Panc1 (cell line): Measurements from ENCODE around the gene ZNF513. TPM values are rescaled to one million over a fixed set of nuclear protein-coding genes. Genes with fewer than 3 reads are reported as not detected.

ENCODE experiments used
- ATAC-seq: fragments of 200-7000 bp; cut with Tn5 transposase; 2 replicates; pipeline ENCODE4 v1.9.1; 2020; ENCODE audit warnings: mild to moderate bottlenecking, moderate library complexity
- BruUV-seq: library from RNA; stranded (reverse); fragments of 400-500 nt; replicated peaks from 2 replicates; lab custom pipeline; 2021; lab: Mats Ljungman, UMichigan
- CTCF ChIA-PET: fragments of 300-600 bp; sonication (Branson Sonifier 250); formaldehyde crosslinking; loops from one replicate; lab custom pipeline; 2022; ENCODE audit warnings: antibody characterized with exemption; lab: Charles Lee
- POLR2A ChIA-PET: fragments of 300-600 bp; sonication (Branson Sonifier 250); formaldehyde crosslinking; loops from one replicate; lab custom pipeline; 2022; ENCODE audit warnings: antibody characterized with exemption; lab: Charles Lee
- DNase-seq: peaks from one replicate; pipeline ENCODE4 v3.0.0-alpha.2; 2010; ENCODE audit warnings: low read depth, low spot score
- H3K27ac ChIP-seq: 2 replicates; pipeline ENCODE4 v1.5.1; 2011; ENCODE audit warnings: mild to moderate bottlenecking, low read length, inconsistent platforms
- H3K27me3 ChIP-seq: fragments of 200-500 bp; sonication (Bioruptor generic); 2 replicates; pipeline ENCODE4 v1.6.0; 2014; ENCODE audit warnings: low read length, inconsistent platforms; ENCODE audit not compliant: control insufficient read depth, insufficient read depth
- H3K36me3 ChIP-seq: fragments of 200-500 bp; sonication (Bioruptor generic); 2 replicates; pipeline ENCODE4 v1.5.1; 2014; ENCODE audit warnings: inconsistent platforms, mild to moderate bottlenecking, low read length, moderate library complexity; ENCODE audit not compliant: control insufficient read depth, insufficient read depth
- H3K4me1 ChIP-seq: 2 replicates; pipeline ENCODE4 v1.5.1; 2011; ENCODE audit warnings: inconsistent platforms, mild to moderate bottlenecking, low read length, moderate library complexity; ENCODE audit not compliant: control insufficient read depth, insufficient read depth
- H3K4me3 ChIP-seq, 2 experiments: 2 replicates each; pipeline ENCODE4 v1.5.1; 2011 to 2012; ENCODE audit warnings: low read depth in 2 of 2, low read length in 2 of 2, mild to moderate bottlenecking in 2 of 2, inconsistent platforms in 1 of 2, moderate library complexity in 1 of 2
- H3K9me3 ChIP-seq: fragments of 200-500 bp; sonication (Bioruptor generic); 2 replicates; pipeline ENCODE4 v1.5.1; 2014; ENCODE audit warnings: low read depth, mild to moderate bottlenecking, inconsistent platforms, low read length, moderate library complexity; ENCODE audit not compliant: control insufficient read depth, insufficient read depth
- POLR2AphosphoS5 ChIP-seq: IDR thresholded peaks from 2 replicates; pipeline ENCODE4 v1.6.1; 2012; ENCODE audit warnings: mild to moderate bottlenecking, low read depth, low read length, moderate library complexity
- SIN3A ChIP-seq: IDR thresholded peaks from 2 replicates; pipeline ENCODE4 v1.6.1; 2012; ENCODE audit warnings: low read depth, mild to moderate bottlenecking, low read length, moderate library complexity, borderline replicate concordance; ENCODE audit not compliant: insufficient read depth
- TCF7L2 ChIP-seq: IDR thresholded peaks from 2 replicates; pipeline ENCODE4 v1.6.1; 2011; ENCODE audit warnings: mild to moderate bottlenecking, low read depth, low read length, inconsistent platforms
- in situ Hi-C: cut with HindIII; loops from 2 replicates; pipeline ENCODE4 v1.10.0; 2016; ENCODE audit warnings: low sequenced_read_pairs, low pct_unique_long_range_greater_than_20kb
- intact Hi-C: fragments of 100-400 bp; cut with micrococcal nuclease; formaldehyde crosslinking; loops from one replicate; pipeline ENCODE4 v1.10.0; 2022; ENCODE audit not compliant: unreplicated experiment
- total RNA-seq: library from RNA; stranded (reverse); gene quantifications from one replicate; pipeline ENCODE4 v1.2.1, GENCODE V29; 2021; ENCODE audit not compliant: unreplicated experiment
- TF ChIP-seq, protein P1 (sequence below): fragments of 450-650 bp; IDR thresholded peaks from 2 replicates; pipeline ENCODE4 v1.5.1; 2017; ENCODE audit warnings: mild to moderate bottlenecking
- TF ChIP-seq, protein P2 (sequence below), 2 experiments: IDR thresholded peaks; 2 replicates each; pipeline ENCODE4 v1.6.1; 2011 to 2012; ENCODE audit warnings: low read depth in 2 of 2, control low read depth in 1 of 2, low read length in 1 of 2, mild to moderate bottlenecking in 1 of 2, moderate library complexity in 1 of 2; ENCODE audit not compliant: insufficient read depth in 1 of 2

Gene ZNF513
- total RNA-seq, 1 experiment from 2014 or later, result 25.3 TPM

DNA sequence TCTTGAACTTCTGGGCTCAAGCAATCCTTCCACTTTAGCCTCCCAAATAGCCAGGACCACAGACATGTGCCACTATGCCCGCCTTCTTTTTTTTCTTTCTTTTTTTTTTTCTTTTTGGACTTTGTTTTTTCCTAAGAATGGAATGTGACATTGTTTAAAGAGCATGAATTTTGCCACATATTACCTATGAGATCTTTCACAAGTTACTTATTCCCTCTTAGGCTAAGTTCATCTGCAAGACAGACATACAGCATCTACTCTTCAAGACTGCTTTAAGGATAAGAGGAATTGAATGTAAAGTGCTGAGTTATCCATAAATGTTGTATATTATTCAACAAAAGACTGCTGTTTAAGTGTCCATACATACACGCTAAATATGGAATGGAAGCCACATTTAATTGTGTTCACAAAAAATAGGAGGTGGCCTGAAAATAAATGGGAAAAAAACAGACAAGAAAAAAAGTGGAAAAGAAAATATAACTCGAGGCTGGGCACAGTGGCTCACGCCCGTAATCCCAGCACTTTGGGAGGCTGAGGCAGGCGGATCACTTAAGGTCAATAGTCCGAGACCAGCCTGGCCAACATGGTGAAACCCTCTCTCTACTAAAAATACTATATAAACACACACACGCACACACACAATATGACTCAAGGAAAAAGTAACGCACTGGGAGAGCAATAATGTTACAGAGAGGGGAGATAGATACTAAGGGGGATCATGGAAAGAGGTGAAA, 32.1 kb upstream of the ZNF513 start:
- TF ChIP-seq TCF7L2 (no peak), POLR2AphosphoS5 (no peak), SIN3A (no peak)
- TF ChIP-seq, protein P1, sequence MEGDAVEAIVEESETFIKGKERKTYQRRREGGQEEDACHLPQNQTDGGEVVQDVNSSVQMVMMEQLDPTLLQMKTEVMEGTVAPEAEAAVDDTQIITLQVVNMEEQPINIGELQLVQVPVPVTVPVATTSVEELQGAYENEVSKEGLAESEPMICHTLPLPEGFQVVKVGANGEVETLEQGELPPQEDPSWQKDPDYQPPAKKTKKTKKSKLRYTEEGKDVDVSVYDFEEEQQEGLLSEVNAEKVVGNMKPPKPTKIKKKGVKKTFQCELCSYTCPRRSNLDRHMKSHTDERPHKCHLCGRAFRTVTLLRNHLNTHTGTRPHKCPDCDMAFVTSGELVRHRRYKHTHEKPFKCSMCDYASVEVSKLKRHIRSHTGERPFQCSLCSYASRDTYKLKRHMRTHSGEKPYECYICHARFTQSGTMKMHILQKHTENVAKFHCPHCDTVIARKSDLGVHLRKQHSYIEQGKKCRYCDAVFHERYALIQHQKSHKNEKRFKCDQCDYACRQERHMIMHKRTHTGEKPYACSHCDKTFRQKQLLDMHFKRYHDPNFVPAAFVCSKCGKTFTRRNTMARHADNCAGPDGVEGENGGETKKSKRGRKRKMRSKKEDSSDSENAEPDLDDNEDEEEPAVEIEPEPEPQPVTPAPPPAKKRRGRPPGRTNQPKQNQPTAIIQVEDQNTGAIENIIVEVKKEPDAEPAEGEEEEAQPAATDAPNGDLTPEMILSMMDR, result no peak
- TF ChIP-seq, protein P2, sequence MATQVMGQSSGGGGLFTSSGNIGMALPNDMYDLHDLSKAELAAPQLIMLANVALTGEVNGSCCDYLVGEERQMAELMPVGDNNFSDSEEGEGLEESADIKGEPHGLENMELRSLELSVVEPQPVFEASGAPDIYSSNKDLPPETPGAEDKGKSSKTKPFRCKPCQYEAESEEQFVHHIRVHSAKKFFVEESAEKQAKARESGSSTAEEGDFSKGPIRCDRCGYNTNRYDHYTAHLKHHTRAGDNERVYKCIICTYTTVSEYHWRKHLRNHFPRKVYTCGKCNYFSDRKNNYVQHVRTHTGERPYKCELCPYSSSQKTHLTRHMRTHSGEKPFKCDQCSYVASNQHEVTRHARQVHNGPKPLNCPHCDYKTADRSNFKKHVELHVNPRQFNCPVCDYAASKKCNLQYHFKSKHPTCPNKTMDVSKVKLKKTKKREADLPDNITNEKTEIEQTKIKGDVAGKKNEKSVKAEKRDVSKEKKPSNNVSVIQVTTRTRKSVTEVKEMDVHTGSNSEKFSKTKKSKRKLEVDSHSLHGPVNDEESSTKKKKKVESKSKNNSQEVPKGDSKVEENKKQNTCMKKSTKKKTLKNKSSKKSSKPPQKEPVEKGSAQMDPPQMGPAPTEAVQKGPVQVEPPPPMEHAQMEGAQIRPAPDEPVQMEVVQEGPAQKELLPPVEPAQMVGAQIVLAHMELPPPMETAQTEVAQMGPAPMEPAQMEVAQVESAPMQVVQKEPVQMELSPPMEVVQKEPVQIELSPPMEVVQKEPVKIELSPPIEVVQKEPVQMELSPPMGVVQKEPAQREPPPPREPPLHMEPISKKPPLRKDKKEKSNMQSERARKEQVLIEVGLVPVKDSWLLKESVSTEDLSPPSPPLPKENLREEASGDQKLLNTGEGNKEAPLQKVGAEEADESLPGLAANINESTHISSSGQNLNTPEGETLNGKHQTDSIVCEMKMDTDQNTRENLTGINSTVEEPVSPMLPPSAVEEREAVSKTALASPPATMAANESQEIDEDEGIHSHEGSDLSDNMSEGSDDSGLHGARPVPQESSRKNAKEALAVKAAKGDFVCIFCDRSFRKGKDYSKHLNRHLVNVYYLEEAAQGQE (IDR thresholded peaks at IDR 0.05; ENCODE audit: insufficient read depth in 1 of 2, low read depth in 2 of 2, low read length in 1 of 2), result no peak
- POLR2A ChIA-PET, result no interaction called here
- intact Hi-C loops, result no loop called here

DNA sequence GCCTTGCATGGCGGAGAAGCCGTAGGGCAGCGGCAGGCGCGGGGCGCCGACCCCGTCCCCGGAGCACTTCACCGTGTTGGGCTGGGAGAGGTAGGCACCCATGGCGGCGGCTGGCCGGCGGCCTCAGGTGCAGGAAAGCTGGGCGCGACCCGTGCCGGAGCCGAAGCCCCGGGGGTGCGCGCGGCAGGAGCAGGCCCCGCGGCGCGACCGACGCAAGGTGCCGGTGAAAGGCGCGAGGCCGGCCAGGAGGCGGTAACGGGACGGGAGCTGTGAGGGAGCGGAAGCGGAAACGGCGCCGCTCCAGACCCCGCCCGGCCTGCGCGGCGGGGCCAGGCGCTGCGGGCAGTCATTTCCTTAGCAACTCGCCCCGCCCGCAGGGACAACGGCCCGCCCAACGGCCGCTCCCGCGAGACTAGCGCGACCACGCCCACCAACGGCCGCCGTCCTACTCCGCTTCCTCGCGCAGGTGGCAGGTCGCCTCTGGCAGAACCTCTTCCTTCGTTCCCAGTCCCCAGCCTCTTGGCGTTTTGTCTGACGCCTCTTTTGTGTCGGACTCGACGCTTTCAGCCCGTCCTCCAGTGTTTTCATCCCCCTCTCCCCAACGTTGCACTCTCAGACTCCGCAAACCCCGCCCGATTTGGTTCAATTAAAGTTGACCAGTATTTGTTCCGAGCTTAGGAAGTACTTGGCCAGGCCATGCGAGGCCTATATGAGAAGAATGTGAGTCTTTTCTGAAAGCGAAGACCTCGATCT, 29.0 kb upstream of the ZNF513 start, which contains the start of gene PPM1G:
PPM1G (minus strand) TSS at position 271 of the 753 bp plus-strand sequence; CDS start at position 102, 169 bp downstream.
- H3K9me3 ChIP-seq, result no peaks in the 10 kb centered on the region
- ChIA-PET CTCF (interaction anchor here (0.6 kb wide), 2 partner anchors 96 to 274 kb away, joined by 4 read pairs; no protein-coding TSS in a partner anchor), POLR2A (interaction anchor here (1.0 kb wide), 2 partner anchors 28 to 77 kb away, joined by 4 to 5 read pairs; no protein-coding TSS in a partner anchor)
- H3K27me3 ChIP-seq, result no peaks in the 10 kb centered on the region
- H3K27ac ChIP-seq, result peak within 1 kb of the TSS; percentile 100
- intact Hi-C loops (loop anchor here (5.0 kb wide), 1 partner anchor 218 kb away; the partner anchor contains the start of genes CCDC121 and GPN1), in situ Hi-C loops (no loop called here)
- BruUV-seq, result no TSS peak
- peaks cover 16% of the 10 kb centered on the region for H3K4me1 ChIP-seq
- peak; percentile 76 for DNase-seq
- H3K36me3 ChIP-seq, result peaks cover 8% of the 10 kb centered on the region
- ATAC-seq, result peak; percentile 98
- TF ChIP-seq, protein P1, result no peak
- TF ChIP-seq POLR2AphosphoS5 (peak; percentile 99), TCF7L2 (no peak), SIN3A (peak; percentile 72; the same call in 1 of the 2 replicates)
- TF ChIP-seq, protein P2 (IDR thresholded peaks at IDR 0.05; ENCODE audit: insufficient read depth in 1 of 2, low read depth in 2 of 2, low read length in 1 of 2), result peak in 1 of 2 experiments; percentile 58; a peak in 1 of 4 replicates
- H3K4me3 ChIP-seq, result peak within 1 kb of the TSS; percentile 93 to 96

More for the DNA sequence above, 32.1 kb upstream of the ZNF513 start:
- no TSS peak for BruUV-seq
- CTCF ChIA-PET, result no interaction called here
- Histone ChIP-seq H3K27me3 (no peaks in the 10 kb centered on the region), H3K4me3 (no peak overlapping the region), H3K9me3 (no peaks in the 10 kb centered on the region), H3K4me1 (peaks cover 10% of the 10 kb centered on the region), H3K36me3 (peaks cover 4% of the 10 kb centered on the region; the same call in 1 of the 2 replicates), H3K27ac (no peak overlapping the region)
- ATAC-seq, result no peak
- DNase-seq, result no peak
- in situ Hi-C loops, result no loop called here
